Left lung (tissue), 10 donors: ENCODE data around the gene SDK2. TPM values are rescaled to one million over a fixed set of nuclear protein-coding genes. Genes with fewer than 3 reads are reported as not detected.

Source experiments
- ATAC-seq: fragments of 200-7000 bp; cut with Tn5 transposase; one replicate; pipeline ENCODE4 v1.9.1; 2020; ENCODE audit warnings: moderate library complexity
- DNase-seq, 4 donors: peaks; one replicate each; pipeline ENCODE4 v3.0.0-alpha.2; 2013 to 2020
- H3K27ac ChIP-seq, 2 donors: fragments of 200-600 bp; sonication (generic) in 1 of 2; one replicate each; pipeline versions ENCODE4 v1.5.0 to v1.8.0; 2020 to 2021
- H3K27me3 ChIP-seq, 2 donors: fragments of 200-600 bp; sonication (generic) in 1 of 2; one replicate each; pipeline versions ENCODE4 v1.5.0 to v1.8.0; 2020 to 2021
- H3K36me3 ChIP-seq, 2 donors: fragments of 200-600 bp; sonication (generic) in 1 of 2; one replicate each; pipeline versions ENCODE4 v1.5.0 to v1.8.0; 2020 to 2021
- H3K4me1 ChIP-seq, 2 donors: fragments of 200-600 bp; one replicate each; pipeline ENCODE4 v1.8.0; 2021
- H3K4me3 ChIP-seq, 2 donors: fragments of 200-600 bp; sonication (generic) in 1 of 2; one replicate each; pipeline versions ENCODE4 v1.5.0 to v1.8.0; 2020 to 2021; ENCODE audit warnings: mild to moderate bottlenecking in 1 of 2
- H3K9me3 ChIP-seq, 2 donors: fragments of 200-600 bp; sonication (generic) in 1 of 2; one replicate each; pipeline versions ENCODE4 v1.5.0 to v1.8.0; 2020 to 2021
- CTCF ChIP-seq, 2 donors: fragments of 200-600 bp; sonication (generic) in 1 of 2; IDR thresholded peaks; one replicate each; pipeline versions ENCODE4 v1.5.0 to v1.8.0; 2021; ENCODE audit warnings: antibody characterized with exemption in 2 of 2
- intact Hi-C, 2 donors: fragments of 100-400 bp; cut with DNase I; formaldehyde crosslinking; loops; one replicate each; pipeline versions ENCODE4 v1.11.2 to v1.14.2; 2022
- polyA plus RNA-seq, 6 donors: library from polyadenylated mRNA; unstranded; fragments of 120-200 nt; gene quantifications; one replicate each; pipeline ENCODE4 v1.2.1, GENCODE V29; 2013; ENCODE audit not compliant: insufficient read length in 6 of 6
- total RNA-seq, 2 donors: library from RNA; stranded (reverse); fragmentation: NEBNext Ultra II Directional; extraction: Animal tissue kit (Norgen Biotek cat#: 25700); gene quantifications; one replicate each; pipeline ENCODE4 v1.2.1, GENCODE V29; 2021
- donor health status: DM: no; HTN: yes; CAD: no.
- donor health status: DM: no; HTN: no; CAD: no.

Gene SDK2
- total and polyA plus RNA-seq, 8 donors: 6.0 to 10.9 (median 7.5) TPM

- Histone ChIP-seq H3K36me3 (no peaks in the 10 kb centered on the region), H3K4me1 (no peaks in the 10 kb centered on the region), H3K9me3 (no peaks in the 10 kb centered on the region), H3K27ac (no peak overlapping the region), H3K4me3 (no peak overlapping the region), H3K27me3 (no peaks in the 10 kb centered on the region)
- TF ChIP-seq CTCF (IDR thresholded peaks at IDR 0.05): no peak
- intact Hi-C loops: no loop called here
- DNase-seq (peak in 1 of 4 donors; percentile 41), ATAC-seq (no peak)
Measured at GRCh38 chr17:73532421-73532901, 111.8 kb downstream of the SDK2 start.

- Histone ChIP-seq H3K27ac (no peak overlapping the region), H3K27me3 (no peaks in the 10 kb centered on the region), H3K36me3 (no peaks in the 10 kb centered on the region), H3K4me1 (no peaks in the 10 kb centered on the region), H3K4me3 (no peak overlapping the region), H3K9me3 (no peaks in the 10 kb centered on the region)
- DNase-seq (no peak), ATAC-seq (no peak)
- TF ChIP-seq CTCF (IDR thresholded peaks at IDR 0.05): no peak
- intact Hi-C loops: no loop called here
Measured at GRCh38 chr17:73531158-73531557, 113.1 kb downstream of the SDK2 start.

GRCh38 chr17:73528679-73529078 lies 115.6 kb downstream of the SDK2 start:
- Histone ChIP-seq H3K9me3 (no peaks in the 10 kb centered on the region), H3K4me1 (no peaks in the 10 kb centered on the region), H3K27ac (no peak overlapping the region), H3K36me3 (no peaks in the 10 kb centered on the region), H3K4me3 (no peak overlapping the region), H3K27me3 (no peaks in the 10 kb centered on the region)
- DNase-seq: no peak
- ATAC-seq: no peak
- intact Hi-C loops: no loop called here
- TF ChIP-seq CTCF (IDR thresholded peaks at IDR 0.05): no peak

GRCh38 chr17:73526952-73527351 lies 117.3 kb downstream of the SDK2 start:
- no peaks in the 10 kb centered on the region for H3K36me3 ChIP-seq
- no peaks in the 10 kb centered on the region for H3K9me3 ChIP-seq
- DNase-seq (no peak), ATAC-seq (no peak)
- no peaks in the 10 kb centered on the region for H3K27me3 ChIP-seq
- H3K4me3 ChIP-seq: no peak overlapping the region
- intact Hi-C loops: no loop called here
- no peaks in the 10 kb centered on the region for H3K4me1 ChIP-seq
- H3K27ac ChIP-seq: no peak overlapping the region
- TF ChIP-seq CTCF (IDR thresholded peaks at IDR 0.05): no peak

- H3K27me3 ChIP-seq: no peaks in the 10 kb centered on the region
- no peak for TF ChIP-seq CTCF (IDR thresholded peaks at IDR 0.05)
Measured at GRCh38 chr17:73524941-73525679, 119.1 kb downstream of the SDK2 start.

More at GRCh38 chr17:73524941-73525679, 119.1 kb downstream of the SDK2 start:
- intact Hi-C loops: no loop called here
- no peak overlapping the region for H3K4me3 ChIP-seq
- no peaks in the 10 kb centered on the region for H3K4me1 ChIP-seq
- DNase-seq (no peak), ATAC-seq (no peak)
- no peaks in the 10 kb centered on the region for H3K9me3 ChIP-seq
- no peak overlapping the region for H3K27ac ChIP-seq
- H3K36me3 ChIP-seq: no peaks in the 10 kb centered on the region
